Skeletal muscle tissue (tissue), 4 donors: ENCODE results near the gene HDAC4. TPM values are rescaled to one million over a fixed set of nuclear protein-coding genes. Genes with fewer than 3 reads are reported as not detected.

Experiments
- H3K27ac ChIP-seq: one replicate; pipeline ENCODE4 v1.7.0; 2013; ENCODE audit warnings: mild to moderate bottlenecking, low read depth, low read length, inconsistent platforms
- H3K27me3 ChIP-seq, 3 donors: one replicate each; pipeline ENCODE4 v1.7.0; 2013; ENCODE audit warnings: low read length in 3 of 3; ENCODE audit not compliant: control insufficient read depth in 3 of 3, insufficient read depth in 3 of 3
- H3K36me3 ChIP-seq, 3 donors: one replicate each; pipeline ENCODE4 v1.7.0; 2013; ENCODE audit warnings: low read length in 3 of 3; ENCODE audit not compliant: control insufficient read depth in 3 of 3, insufficient read depth in 3 of 3
- H3K4me1 ChIP-seq, 3 donors: one replicate each; pipeline ENCODE4 v1.7.0; 2013; ENCODE audit warnings: low read length in 3 of 3, mild to moderate bottlenecking in 3 of 3; ENCODE audit not compliant: control insufficient read depth in 3 of 3, insufficient read depth in 3 of 3
- H3K4me3 ChIP-seq, 3 donors: one replicate each; pipeline ENCODE4 v1.7.0; 2013; ENCODE audit warnings: low read length in 3 of 3
- H3K9ac ChIP-seq, 3 donors: one replicate each; pipeline ENCODE4 v1.7.0; 2013; ENCODE audit warnings: low read length in 3 of 3, mild to moderate bottlenecking in 3 of 3, moderate library complexity in 2 of 3, low read depth in 1 of 3
- H3K9me3 ChIP-seq, 3 donors: one replicate each; pipeline ENCODE4 v1.7.0; 2013; ENCODE audit warnings: low read length in 3 of 3; ENCODE audit not compliant: control insufficient read depth in 3 of 3
- total RNA-seq: library from RNA; depleted of rRNA; stranded (reverse); fragments of >200 nt; gene quantifications from one replicate; pipeline ENCODE4 v1.2.3, GENCODE V29; 2014
- donor health status: Osteomylitis.

HDAC4 gene
- total RNA-seq, 1 donor from 2014 or later, result 23.5 TPM

DNA sequence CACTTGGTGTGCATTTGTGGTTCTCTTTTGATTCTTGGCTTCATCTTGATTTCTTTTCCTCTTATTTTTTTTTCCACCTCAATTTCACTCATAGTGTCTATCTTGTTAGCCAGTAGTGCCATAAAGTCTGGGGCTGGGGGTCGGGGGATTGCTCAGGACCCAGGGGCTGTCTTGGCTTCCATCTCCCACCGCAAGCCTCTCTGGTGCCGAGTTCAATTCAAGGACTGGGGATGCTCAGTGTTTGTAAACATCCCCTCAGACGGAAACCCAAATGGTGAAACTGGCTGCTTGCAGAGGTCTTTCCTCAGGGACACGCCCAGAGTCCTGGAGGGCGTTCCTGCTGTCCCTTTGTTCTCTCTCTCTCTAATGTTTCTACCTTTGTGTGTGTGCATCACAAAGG, 379.6 kb downstream of the HDAC4 start:
- Histone ChIP-seq H3K4me3 (no peak overlapping the region), H3K9ac (no peak overlapping the region), H3K27ac (no peak overlapping the region), H3K9me3 (no peaks in the 10 kb centered on the region), H3K27me3 (peaks cover 13 to 32% (median 27%) of the 10 kb centered on the region in 3 donors), H3K36me3 (no peaks in the 10 kb centered on the region), H3K4me1 (no peaks in the 10 kb centered on the region)

DNA sequence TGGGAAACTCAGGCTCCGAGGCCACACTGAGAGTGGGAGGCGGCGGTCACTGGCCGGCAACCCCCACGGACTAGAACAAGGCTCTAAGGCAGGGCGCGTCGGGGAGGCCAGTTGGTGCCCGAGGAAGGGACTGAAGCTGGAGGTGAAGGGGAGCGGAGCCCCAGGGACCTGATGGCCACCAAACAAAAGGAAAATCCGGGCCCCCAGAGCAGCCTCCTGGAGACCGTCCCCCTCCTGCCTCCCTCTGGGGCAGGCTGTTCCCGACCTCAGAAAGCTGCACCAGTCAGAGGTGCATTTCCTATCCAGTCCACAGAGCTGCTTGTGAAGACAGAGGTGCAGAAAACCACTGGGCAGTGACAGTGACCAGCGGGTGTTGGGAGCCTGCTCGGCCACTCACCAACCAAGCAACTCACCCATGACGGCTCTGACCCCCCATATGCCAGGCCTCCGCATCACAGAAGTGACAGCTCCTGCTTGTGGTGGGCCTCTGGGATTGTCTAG, 380.2 kb downstream of the HDAC4 start:
- Histone ChIP-seq H3K9ac (no peak overlapping the region), H3K9me3 (no peaks in the 10 kb centered on the region), H3K27ac (no peak overlapping the region), H3K4me1 (peaks cover 0 to 2% (median 0%) of the 10 kb centered on the region in 3 donors), H3K4me3 (no peak overlapping the region), H3K36me3 (no peaks in the 10 kb centered on the region), H3K27me3 (peaks cover 19 to 37% (median 30%) of the 10 kb centered on the region in 3 donors)

DNA sequence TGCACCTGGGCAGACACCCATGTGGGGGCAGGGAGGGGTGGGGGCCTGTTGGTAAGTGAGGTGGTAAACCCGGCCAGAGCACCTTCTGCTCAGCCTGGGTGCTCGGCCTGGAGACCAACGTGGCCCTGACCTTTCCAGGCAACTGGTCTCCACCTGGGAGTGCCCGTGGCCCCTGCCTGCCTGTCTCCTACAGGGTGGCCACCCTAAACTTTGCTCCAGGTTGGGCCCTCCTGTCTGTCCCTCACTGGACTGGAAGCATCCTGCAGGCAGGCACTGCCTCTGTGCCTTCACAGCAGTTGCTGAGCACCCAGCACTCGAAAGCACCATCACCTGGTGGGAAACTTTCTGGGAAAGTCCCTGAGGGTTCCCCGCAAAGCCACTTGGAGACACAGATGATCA, 381.6 kb downstream of the HDAC4 start:
- no peaks in the 10 kb centered on the region for H3K9me3 ChIP-seq

GRCh38 chr2:239018271-239019182, 382.3 kb downstream of the HDAC4 start:
- no peak overlapping the region for H3K4me3 ChIP-seq
- H3K4me1 ChIP-seq, result peaks cover 0 to 2% (median 0%) of the 10 kb centered on the region in 3 donors
- H3K36me3 ChIP-seq, result no peaks in the 10 kb centered on the region
- H3K27me3 ChIP-seq, result peaks cover 20 to 46% (median 34%) of the 10 kb centered on the region in 3 donors
- H3K9ac ChIP-seq, result no peak overlapping the region
- H3K27ac ChIP-seq, result no peak overlapping the region
- H3K9me3 ChIP-seq, result no peaks in the 10 kb centered on the region

More for the DNA sequence above, 381.6 kb downstream of the HDAC4 start:
- peaks cover 0 to 2% (median 0%) of the 10 kb centered on the region in 3 donors for H3K4me1 ChIP-seq
- H3K4me3 ChIP-seq, result no peak overlapping the region
- peaks cover 20 to 46% (median 38%) of the 10 kb centered on the region in 3 donors for H3K27me3 ChIP-seq
- H3K27ac ChIP-seq, result no peak overlapping the region
- no peaks in the 10 kb centered on the region for H3K36me3 ChIP-seq
- H3K9ac ChIP-seq, result no peak overlapping the region

DNA sequence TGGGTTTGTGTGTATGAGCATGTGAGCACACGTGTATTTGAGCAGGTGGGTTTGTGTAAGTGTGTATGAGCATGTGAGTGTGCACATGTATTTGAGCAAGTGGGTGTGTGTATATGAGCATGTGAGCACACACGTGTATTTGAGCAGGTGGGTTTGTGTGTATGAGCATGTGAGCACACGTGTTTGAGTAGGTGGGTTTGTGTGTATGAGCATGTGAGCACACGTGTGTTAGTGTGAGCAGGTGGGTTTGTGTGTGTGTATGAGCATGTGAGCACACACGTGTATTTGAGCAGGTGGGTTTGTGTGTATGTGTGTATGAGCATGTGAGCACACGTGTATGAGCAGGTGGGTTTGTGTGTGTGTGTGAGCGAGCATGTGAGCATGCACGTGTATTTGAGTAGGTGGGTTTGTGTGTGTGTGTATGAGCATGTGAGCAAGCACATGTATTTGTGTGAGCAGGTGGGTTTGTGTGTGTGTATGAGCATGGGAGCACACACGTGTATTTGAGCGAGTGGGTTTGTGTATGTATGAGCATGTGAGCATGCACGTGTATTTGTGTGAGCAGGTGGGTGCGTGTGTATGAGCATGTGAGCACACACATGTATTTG, 383.2 kb downstream of the HDAC4 start:
- no peak overlapping the region for H3K4me3 ChIP-seq
- H3K9me3 ChIP-seq, result no peaks in the 10 kb centered on the region
- peaks cover 28 to 52% (median 37%) of the 10 kb centered on the region in 3 donors for H3K27me3 ChIP-seq
- H3K36me3 ChIP-seq, result no peaks in the 10 kb centered on the region
- no peak overlapping the region for H3K9ac ChIP-seq
- H3K4me1 ChIP-seq, result peaks cover 0 to 2% (median 0%) of the 10 kb centered on the region in 3 donors
- H3K27ac ChIP-seq, result no peak overlapping the region

DNA sequence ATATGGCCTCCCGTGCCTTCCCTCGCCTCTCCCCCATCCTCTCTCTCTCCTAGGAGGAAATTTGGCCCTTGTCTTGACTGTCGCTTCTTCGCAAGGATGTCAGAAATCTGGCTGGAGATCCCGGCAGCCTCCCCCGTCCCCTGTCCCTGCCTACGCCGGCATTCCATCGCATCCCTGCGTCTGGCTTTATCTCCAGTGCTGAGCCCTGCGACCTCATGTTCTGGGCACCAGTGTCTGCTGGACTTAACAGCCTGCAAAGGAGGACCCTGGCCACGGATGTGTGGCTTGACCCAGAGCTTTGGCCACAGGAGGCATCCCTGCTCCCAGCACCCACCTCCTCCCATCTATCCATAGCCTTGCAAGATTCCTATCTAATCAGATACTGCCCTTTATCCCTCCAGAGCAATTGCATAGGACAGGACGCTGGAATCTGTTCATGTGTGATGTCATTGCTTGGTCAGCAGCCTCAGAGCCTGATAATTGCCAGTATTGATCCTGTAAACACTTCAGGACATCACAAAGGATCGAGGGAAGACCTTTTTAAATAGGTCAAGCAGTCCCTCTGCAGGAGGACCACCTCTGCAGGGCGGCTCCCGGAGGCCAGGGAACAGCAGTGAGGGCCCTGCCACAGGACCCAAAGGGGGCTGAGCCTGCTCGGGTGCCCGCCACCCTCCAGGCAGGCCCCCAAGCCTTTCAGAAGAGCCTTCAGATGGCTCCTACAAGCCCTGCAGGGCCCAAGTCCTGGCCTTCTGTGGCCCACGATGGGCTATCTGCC, 384.7 kb downstream of the HDAC4 start:
- H3K36me3 ChIP-seq, result no peaks in the 10 kb centered on the region
- H3K9ac ChIP-seq, result no peak overlapping the region
- H3K9me3 ChIP-seq, result no peaks in the 10 kb centered on the region
- H3K4me3 ChIP-seq, result no peak overlapping the region
- peaks cover 0 to 2% (median 0%) of the 10 kb centered on the region in 3 donors for H3K4me1 ChIP-seq
- peaks cover 40 to 56% (median 51%) of the 10 kb centered on the region in 3 donors for H3K27me3 ChIP-seq
- no peak overlapping the region for H3K27ac ChIP-seq

DNA sequence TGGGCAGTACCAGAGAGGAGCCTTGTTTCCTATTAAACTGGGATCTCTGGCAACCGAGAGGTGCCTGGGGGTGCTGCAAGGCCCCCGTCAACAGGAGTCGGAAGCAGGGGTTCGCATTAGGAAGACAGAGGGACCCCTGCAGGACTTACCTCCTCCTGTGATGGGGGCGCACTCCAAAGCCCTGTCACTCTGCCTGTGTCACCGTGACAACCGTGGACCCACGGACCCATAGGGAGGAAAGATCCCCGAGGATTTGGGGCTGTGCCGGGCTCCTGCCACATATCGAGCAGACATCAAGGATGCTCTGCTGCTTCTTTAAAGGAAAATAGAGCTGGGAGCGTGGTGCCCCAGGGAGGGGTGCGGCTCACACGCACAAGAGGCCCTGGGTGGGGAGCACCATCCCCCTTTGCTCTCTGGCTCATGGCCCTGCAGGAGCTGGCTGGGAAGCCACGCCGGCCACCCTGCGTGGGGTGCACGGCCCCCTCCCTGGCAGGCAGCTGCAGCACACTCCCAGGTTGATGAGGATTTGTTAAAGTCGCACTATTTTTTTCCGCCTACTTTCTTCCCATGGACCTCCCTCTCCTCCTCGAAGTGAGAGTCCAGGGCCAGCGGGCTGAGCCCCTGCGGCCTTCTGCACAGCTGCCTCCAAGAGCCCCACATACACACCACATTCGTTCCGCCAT, 385.5 kb downstream of the HDAC4 start:
- H3K9me3 ChIP-seq, result no peaks in the 10 kb centered on the region
- H3K27me3 ChIP-seq, result peaks cover 39 to 54% (median 53%) of the 10 kb centered on the region in 3 donors

GRCh38 chr2:239014458-239015217, 386.2 kb downstream of the HDAC4 start:
- no peak overlapping the region for H3K4me3 ChIP-seq

More for the DNA sequence above, 385.5 kb downstream of the HDAC4 start:
- H3K9ac ChIP-seq, result no peak overlapping the region
- no peak overlapping the region for H3K4me3 ChIP-seq
- no peaks in the 10 kb centered on the region for H3K36me3 ChIP-seq
- H3K27ac ChIP-seq, result no peak overlapping the region
- peaks cover 0 to 2% (median 0%) of the 10 kb centered on the region in 3 donors for H3K4me1 ChIP-seq

DNA sequence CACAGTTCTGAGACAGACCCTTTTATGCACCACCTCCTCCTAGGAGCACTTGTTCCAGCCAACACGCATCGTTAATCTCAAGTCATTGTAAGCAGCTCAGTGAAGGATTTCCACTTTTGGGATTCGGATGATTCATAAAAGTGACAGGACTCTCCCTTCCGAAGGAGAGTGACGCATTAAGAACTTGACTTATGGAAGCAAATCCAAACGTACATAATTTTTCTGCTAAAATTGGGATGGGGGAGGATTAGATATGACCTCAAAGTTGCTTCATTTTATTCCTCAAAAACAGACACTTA, 387.2 kb downstream of the HDAC4 start:
- Histone ChIP-seq H3K9me3 (no peaks in the 10 kb centered on the region), H3K27me3 (peaks cover 44 to 53% (median 51%) of the 10 kb centered on the region in 3 donors), H3K36me3 (no peaks in the 10 kb centered on the region), H3K27ac (no peak overlapping the region), H3K4me3 (no peak overlapping the region), H3K9ac (no peak overlapping the region), H3K4me1 (peaks cover 0 to 2% (median 0%) of the 10 kb centered on the region in 3 donors)

More at GRCh38 chr2:239014458-239015217, 386.2 kb downstream of the HDAC4 start:
- Histone ChIP-seq H3K27me3 (peaks cover 38 to 52% (median 51%) of the 10 kb centered on the region in 3 donors), H3K4me1 (peaks cover 0 to 2% (median 0%) of the 10 kb centered on the region in 3 donors), H3K9me3 (no peaks in the 10 kb centered on the region), H3K9ac (no peak overlapping the region), H3K27ac (no peak overlapping the region), H3K36me3 (no peaks in the 10 kb centered on the region)
